Muscle layer of duodenum (tissue), 2 donors: ENCODE results near the gene JARID2.

ENCODE experiments used
- H3K27ac ChIP-seq: one replicate; pipeline ENCODE4 v1.7.0; 2013; ENCODE audit warnings: mild to moderate bottlenecking, low read length
- H3K27me3 ChIP-seq: one replicate; pipeline ENCODE4 v1.7.0; 2013; ENCODE audit warnings: low read depth, mild to moderate bottlenecking, control low read depth, low read length
- H3K36me3 ChIP-seq, 2 donors: one replicate each; pipeline ENCODE4 v1.7.0; 2013; ENCODE audit warnings: low read length in 2 of 2, control low read depth in 1 of 2, mild to moderate bottlenecking in 1 of 2; ENCODE audit not compliant: insufficient read depth in 2 of 2, control insufficient read depth in 1 of 2
- H3K4me1 ChIP-seq, 2 donors: one replicate each; pipeline ENCODE4 v1.7.0; 2013; ENCODE audit warnings: low read length in 2 of 2, mild to moderate bottlenecking in 2 of 2, control low read depth in 1 of 2, moderate library complexity in 1 of 2; ENCODE audit not compliant: insufficient read depth in 2 of 2, control insufficient read depth in 1 of 2
- H3K4me3 ChIP-seq, 2 donors: one replicate each; pipeline ENCODE4 v1.7.0; 2013; ENCODE audit warnings: low read length in 2 of 2, low read depth in 1 of 2, mild to moderate bottlenecking in 1 of 2
- H3K9me3 ChIP-seq, 2 donors: one replicate each; pipeline ENCODE4 v1.7.0; 2013; ENCODE audit warnings: low read length in 2 of 2, control low read depth in 1 of 2, mild to moderate bottlenecking in 1 of 2; ENCODE audit not compliant: control insufficient read depth in 1 of 2
- donor health status: healthy.

Gene JARID2

DNA sequence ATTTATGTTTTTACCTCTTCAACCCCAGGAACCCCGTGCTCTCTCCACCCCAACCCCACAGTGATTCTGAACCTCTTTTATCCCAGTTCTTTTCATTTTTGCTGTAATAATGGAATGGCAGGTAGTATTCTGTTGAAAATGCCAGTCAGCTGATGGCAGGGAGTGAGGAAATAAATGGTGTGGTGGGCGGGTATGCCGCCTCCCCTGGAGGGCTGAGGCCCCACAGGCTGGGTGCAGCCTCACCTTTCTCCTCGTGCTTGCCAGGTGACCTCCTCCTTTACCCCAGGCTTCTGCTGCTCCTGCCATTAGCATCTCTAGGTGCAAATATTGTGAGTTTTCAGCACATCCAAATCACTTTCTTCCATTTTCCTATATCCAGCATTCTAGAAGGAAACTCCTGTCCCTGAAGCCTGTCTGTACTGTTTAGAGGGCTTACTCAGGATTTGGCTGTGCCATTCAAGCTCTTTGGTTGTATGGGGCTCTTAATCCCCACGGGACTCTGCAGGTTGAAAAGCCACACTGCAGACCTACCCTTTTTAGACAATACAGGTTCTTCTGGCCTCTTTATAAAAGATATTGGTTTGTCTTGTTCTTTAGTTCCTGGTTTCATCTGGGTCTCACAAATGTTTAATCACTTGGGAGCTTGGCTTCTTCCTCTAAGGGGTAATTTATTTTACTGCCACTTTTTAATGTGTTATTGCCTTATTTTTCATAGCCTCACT is 201.8 kb downstream of the JARID2 start:
- H3K4me3 ChIP-seq, result no peak overlapping the region

DNA sequence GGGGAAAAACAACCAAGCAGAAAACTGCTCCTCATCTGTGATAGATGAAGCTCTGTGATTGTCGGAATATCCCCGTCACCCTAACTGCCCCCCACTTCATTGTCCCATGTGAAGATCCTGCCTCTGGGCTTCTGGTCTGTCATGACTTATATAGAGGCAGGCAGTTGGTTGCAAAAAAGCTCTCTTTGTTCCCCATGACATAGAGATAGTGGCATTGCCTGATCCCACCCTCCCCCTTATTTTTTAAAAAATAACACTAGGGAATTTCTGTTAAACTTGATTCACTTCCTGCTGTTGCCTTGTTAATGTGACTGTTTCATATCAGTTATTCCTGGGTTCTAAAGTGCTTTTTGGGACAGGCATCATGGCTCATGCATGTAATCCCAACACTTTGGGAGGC is 203.1 kb downstream of the JARID2 start:
- H3K9me3 ChIP-seq, result no peaks in the 10 kb centered on the region
- H3K4me3 ChIP-seq, result no peak overlapping the region
- H3K36me3 ChIP-seq, result peaks cover 4 to 9% of the 10 kb centered on the region in 2 donors
- peaks cover under 1 to 8% of the 10 kb centered on the region in 2 donors for H3K4me1 ChIP-seq
- H3K27me3 ChIP-seq, result no peaks in the 10 kb centered on the region
- H3K27ac ChIP-seq, result no peak overlapping the region

More for the DNA sequence above, 201.8 kb downstream of the JARID2 start:
- Histone ChIP-seq H3K36me3 (peaks cover 4 to 9% of the 10 kb centered on the region in 2 donors), H3K27me3 (no peaks in the 10 kb centered on the region), H3K4me1 (peaks cover 11 to 12% of the 10 kb centered on the region in 2 donors), H3K9me3 (no peaks in the 10 kb centered on the region), H3K27ac (no peak overlapping the region)

- Histone ChIP-seq H3K27me3 (no peaks in the 10 kb centered on the region), H3K4me3 (no peak overlapping the region), H3K27ac (no peak overlapping the region), H3K9me3 (no peaks in the 10 kb centered on the region), H3K36me3 (peaks cover 4 to 9% of the 10 kb centered on the region in 2 donors), H3K4me1 (peaks cover 0 to 3% of the 10 kb centered on the region in 2 donors)
These were observed 205.9 kb downstream of the JARID2 start for GRCh38 chr6:15451738-15452137.

DNA sequence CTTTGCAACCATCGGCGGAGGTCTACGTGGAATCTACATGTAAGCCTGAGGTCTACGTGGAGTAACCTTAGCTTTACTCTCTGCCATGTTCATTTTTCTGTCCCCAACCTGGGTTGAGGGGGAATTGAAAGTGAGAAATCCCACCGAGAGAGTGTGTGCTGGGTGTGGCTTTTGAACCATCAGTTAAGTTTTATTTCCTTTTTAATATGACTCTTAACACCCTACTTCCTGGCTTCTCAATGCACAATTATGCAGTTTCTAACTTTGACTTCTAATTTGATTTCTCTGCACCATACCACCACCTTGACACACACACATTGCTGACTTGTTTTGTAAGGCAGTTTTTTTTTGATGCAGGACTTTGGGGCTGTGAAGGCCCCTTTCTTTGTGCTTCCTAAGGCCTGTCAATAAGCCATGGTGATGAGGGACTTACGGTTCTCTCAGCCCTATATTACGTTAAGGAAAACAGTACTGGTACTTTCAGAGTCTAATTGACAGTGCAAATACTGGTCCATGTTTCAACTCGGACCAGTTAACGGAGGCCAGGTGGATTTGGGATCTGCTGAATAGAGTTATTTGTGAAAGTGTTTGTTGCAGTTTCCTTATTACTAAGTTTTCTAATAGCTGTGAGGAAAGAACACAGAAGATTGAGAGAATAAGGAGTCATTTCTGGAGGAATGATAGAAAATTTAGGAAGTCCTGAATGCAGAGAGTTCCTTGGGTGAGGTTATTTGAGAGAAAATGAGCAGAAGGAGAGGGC is 206.5 kb downstream of the JARID2 start:
- Histone ChIP-seq H3K9me3 (no peaks in the 10 kb centered on the region), H3K36me3 (peaks cover 4 to 9% of the 10 kb centered on the region in 2 donors), H3K27ac (no peak overlapping the region), H3K27me3 (no peaks in the 10 kb centered on the region), H3K4me3 (no peak overlapping the region), H3K4me1 (peaks cover 3 to 5% of the 10 kb centered on the region in 2 donors)

DNA sequence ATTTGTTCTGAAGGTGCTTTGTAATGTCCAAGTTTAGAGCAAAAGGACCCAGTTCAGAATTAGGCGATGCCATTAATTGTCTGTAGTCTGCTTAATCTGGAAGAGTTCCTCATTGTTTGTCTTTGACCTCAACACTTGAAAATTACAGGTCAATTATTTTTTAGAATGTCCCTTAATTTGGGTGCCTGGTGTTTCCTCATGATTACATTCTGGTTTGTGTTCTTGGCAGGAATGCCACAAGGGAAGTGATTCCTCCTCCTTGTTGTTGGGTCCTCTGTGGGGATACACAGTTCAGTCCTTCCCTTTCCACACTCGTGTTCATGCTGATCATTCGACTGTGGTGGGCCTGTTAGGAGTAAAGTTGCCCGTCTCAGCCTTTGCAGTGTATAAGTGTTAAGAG is 207.3 kb downstream of the JARID2 start:
- Histone ChIP-seq H3K27me3 (no peaks in the 10 kb centered on the region), H3K27ac (no peak overlapping the region), H3K9me3 (no peaks in the 10 kb centered on the region), H3K36me3 (peaks cover 4 to 9% of the 10 kb centered on the region in 2 donors), H3K4me1 (peaks cover 3 to 5% of the 10 kb centered on the region in 2 donors), H3K4me3 (no peak overlapping the region)

DNA sequence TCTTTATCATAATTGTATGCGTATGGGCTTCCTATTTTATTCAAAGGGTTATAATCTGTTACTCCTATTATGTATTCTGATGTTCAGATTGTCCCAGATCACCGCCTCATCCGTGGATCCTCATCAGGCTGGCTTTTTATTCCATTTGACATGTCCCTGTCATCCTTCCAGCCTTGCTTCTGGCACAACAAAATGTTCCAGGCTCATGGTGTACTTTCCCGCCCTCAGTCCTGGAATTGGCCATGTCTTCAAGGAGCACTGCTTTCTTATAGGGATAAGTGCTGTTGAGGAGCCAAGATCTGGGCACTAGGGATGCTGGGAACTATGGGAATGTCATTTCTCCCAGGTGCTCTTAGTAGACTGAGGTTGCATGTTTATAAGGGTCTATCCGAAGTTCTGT is 207.8 kb downstream of the JARID2 start:
- Histone ChIP-seq H3K36me3 (peaks cover 4 to 9% of the 10 kb centered on the region in 2 donors), H3K27me3 (no peaks in the 10 kb centered on the region), H3K4me3 (no peak overlapping the region), H3K4me1 (peaks cover 3 to 5% of the 10 kb centered on the region in 2 donors), H3K27ac (no peak overlapping the region), H3K9me3 (no peaks in the 10 kb centered on the region)

GRCh38 chr6:15456422-15456821 is 210.6 kb downstream of the JARID2 start:
- Histone ChIP-seq H3K27ac (no peak overlapping the region), H3K4me3 (no peak overlapping the region), H3K4me1 (peaks cover 3 to 5% of the 10 kb centered on the region in 2 donors)

GRCh38 chr6:15457121-15457650 is 211.3 kb downstream of the JARID2 start:
- Histone ChIP-seq H3K4me1 (peaks cover 3 to 5% of the 10 kb centered on the region in 2 donors), H3K4me3 (no peak overlapping the region), H3K36me3 (peaks cover under 1 to 5% of the 10 kb centered on the region in 2 donors), H3K27me3 (no peaks in the 10 kb centered on the region), H3K27ac (no peak overlapping the region), H3K9me3 (no peaks in the 10 kb centered on the region)

More at GRCh38 chr6:15456422-15456821, 210.6 kb downstream of the JARID2 start:
- no peaks in the 10 kb centered on the region for H3K9me3 ChIP-seq
- peaks cover 4 to 9% of the 10 kb centered on the region in 2 donors for H3K36me3 ChIP-seq
- no peaks in the 10 kb centered on the region for H3K27me3 ChIP-seq

DNA sequence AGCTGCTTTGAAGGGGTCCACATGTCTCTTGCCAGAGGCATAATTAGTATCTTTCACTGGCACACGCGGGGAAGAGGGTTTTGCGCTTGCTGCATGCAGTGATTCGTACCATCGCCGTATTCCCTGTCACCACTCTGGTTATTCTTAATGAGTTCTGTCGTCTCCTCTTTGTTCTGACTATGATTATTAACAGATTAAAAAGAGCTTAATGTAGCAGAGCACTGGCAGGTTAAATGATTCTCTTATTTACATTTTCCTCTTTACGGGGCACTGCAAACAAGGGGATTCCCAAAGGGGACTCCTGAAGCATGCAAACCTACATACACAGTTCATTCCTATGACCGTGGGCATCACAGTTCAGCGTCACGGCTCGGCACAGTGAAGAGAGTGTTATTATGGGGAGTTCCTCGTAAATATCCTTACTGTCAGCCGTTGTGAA is 212.2 kb downstream of the JARID2 start:
- no peaks in the 10 kb centered on the region for H3K9me3 ChIP-seq
- no peaks in the 10 kb centered on the region for H3K36me3 ChIP-seq
- peaks cover 5 to 9% of the 10 kb centered on the region in 2 donors for H3K4me1 ChIP-seq
- H3K27ac ChIP-seq, result no peak overlapping the region
- H3K4me3 ChIP-seq, result no peak overlapping the region
- H3K27me3 ChIP-seq, result no peaks in the 10 kb centered on the region

GRCh38 chr6:15460110-15460727 is 214.3 kb downstream of the JARID2 start:
- H3K4me3 ChIP-seq, result no peak overlapping the region
- no peaks in the 10 kb centered on the region for H3K27me3 ChIP-seq
- no peaks in the 10 kb centered on the region for H3K9me3 ChIP-seq
- H3K36me3 ChIP-seq, result no peaks in the 10 kb centered on the region
- peaks cover 5 to 6% of the 10 kb centered on the region in 2 donors for H3K4me1 ChIP-seq
- no peak overlapping the region for H3K27ac ChIP-seq
